Measurements from ENCODE around the gene UGT1A4. TPM values are rescaled to one million over a fixed set of nuclear protein-coding genes. Genes with fewer than 3 reads are reported as not detected.
"Not testable (repeated sequence)": the region's sequence is repeated elsewhere in the genome, so short reads cannot be mapped to it uniquely, and the experiment has no call there.

Gene UGT1A4
- total and polyA plus RNA-seq, 5 donors from 2014 or later: not detected

GRCh38 chr2:233691443-233692433 is 26.8 kb upstream of the UGT1A4 start:
- Histone ChIP-seq H3K36me3 (ENCODE audit: control insufficient read depth, insufficient read depth, low read length) (no peaks in the 10 kb centered on the region), H3K4me1 (ENCODE audit: control insufficient read depth, insufficient read depth, low read length, poor library complexity, severe bottlenecking) (no peaks in the 10 kb centered on the region), H3K4me3 (ENCODE audit: low read depth, low read length) (no peak overlapping the region), H3K9me3 (ENCODE audit: control insufficient read depth in 2 of 2, low read length in 2 of 2) (no peaks in the 10 kb centered on the region), H3K27me3 (ENCODE audit: control insufficient read depth, insufficient read depth, low read length) (peaks cover 4% of the 10 kb centered on the region), H3K27ac (ENCODE audit: insufficient read depth, low read length, poor library complexity, severe bottlenecking) (no peak overlapping the region)
- no peak for DNase-seq
- Mint-ChIP-seq H3K4me3 (no peak overlapping the region), H3K4me1 (no peaks in the 10 kb centered on the region), H3K27me3 (peaks cover 29% of the 10 kb centered on the region), H3K27ac (no peak overlapping the region), H3K9me3 (peaks cover 0 to 2% (median 0%) of the 10 kb centered on the region in 7 donors), H3K36me3 (no peaks in the 10 kb centered on the region)
- ATAC-seq (ENCODE audit: low read depth in 2 of 2): no peak

- Mint-ChIP-seq H3K27me3 (peaks cover 26% of the 10 kb centered on the region), H3K9me3 (peaks cover 0 to 2% (median 0%) of the 10 kb centered on the region in 7 donors), H3K4me1 (no peaks in the 10 kb centered on the region), H3K4me3 (peak within 1 kb of the TSS in 1 of 4 donors; percentile 24), H3K27ac (no peak within 1 kb of the TSS), H3K36me3 (no peaks in the 10 kb centered on the region)
- peaks cover 4% of the 10 kb centered on the region for H3K27me3 ChIP-seq (ENCODE audit: control insufficient read depth, insufficient read depth, low read length)
- no peaks in the 10 kb centered on the region for H3K36me3 ChIP-seq (ENCODE audit: control insufficient read depth, insufficient read depth, low read length)
- ATAC-seq (ENCODE audit: low read depth in 2 of 2): no peak
- no peaks in the 10 kb centered on the region for H3K9me3 ChIP-seq (ENCODE audit: control insufficient read depth in 2 of 2, low read length in 2 of 2)
- no peak for DNase-seq
- H3K27ac ChIP-seq (ENCODE audit: insufficient read depth, low read length, poor library complexity, severe bottlenecking): no peak within 1 kb of the TSS
- H3K4me1 ChIP-seq (ENCODE audit: control insufficient read depth, insufficient read depth, low read length, poor library complexity, severe bottlenecking): no peaks in the 10 kb centered on the region
- no peak within 1 kb of the TSS for H3K4me3 ChIP-seq (ENCODE audit: low read depth, low read length)
Measured at GRCh38 chr2:233692648-233693047, 25.9 kb upstream of the UGT1A4 start, which contains the start of gene UGT1A6. Gene UGT1A6, plus strand, starts transcription at chr2:233692890. Its CDS starts 115 bp downstream, at chr2:233693005.

- no peak overlapping the region for H3K27ac ChIP-seq (ENCODE audit: insufficient read depth, low read length, poor library complexity, severe bottlenecking)
- no peaks in the 10 kb centered on the region for H3K4me1 Mint-ChIP-seq
- ATAC-seq (ENCODE audit: low read depth in 2 of 2) (no peak), DNase-seq (no peak)
- peaks cover 3% of the 10 kb centered on the region for H3K27me3 ChIP-seq (ENCODE audit: control insufficient read depth, insufficient read depth, low read length)
- no peaks in the 10 kb centered on the region for H3K36me3 ChIP-seq (ENCODE audit: control insufficient read depth, insufficient read depth, low read length)
- H3K4me3 Mint-ChIP-seq: no peak overlapping the region
- peaks cover 0 to 5% (median 0%) of the 10 kb centered on the region in 7 donors for H3K9me3 Mint-ChIP-seq
- H3K27ac Mint-ChIP-seq: no peak overlapping the region
- H3K4me3 ChIP-seq (ENCODE audit: low read depth, low read length): no peak overlapping the region
- no peaks in the 10 kb centered on the region for H3K4me1 ChIP-seq (ENCODE audit: control insufficient read depth, insufficient read depth, low read length, poor library complexity, severe bottlenecking)
- H3K27me3 Mint-ChIP-seq: peaks cover 26% of the 10 kb centered on the region
- H3K36me3 Mint-ChIP-seq: no peaks in the 10 kb centered on the region
- H3K9me3 ChIP-seq (ENCODE audit: control insufficient read depth in 2 of 2, low read length in 2 of 2): no peaks in the 10 kb centered on the region
Measured at GRCh38 chr2:233693963-233694362, 24.6 kb upstream of the UGT1A4 start.

- ATAC-seq (ENCODE audit: low read depth in 2 of 2): no peak
- H3K9me3 Mint-ChIP-seq: peaks cover 0 to 6% (median 0%) of the 10 kb centered on the region in 7 donors
- Histone ChIP-seq H3K36me3 (ENCODE audit: control insufficient read depth, insufficient read depth, low read length) (no peaks in the 10 kb centered on the region), H3K27me3 (ENCODE audit: control insufficient read depth, insufficient read depth, low read length) (peaks cover 2% of the 10 kb centered on the region), H3K27ac (ENCODE audit: insufficient read depth, low read length, poor library complexity, severe bottlenecking) (no peak overlapping the region), H3K4me3 (ENCODE audit: low read depth, low read length) (no peak overlapping the region), H3K9me3 (ENCODE audit: control insufficient read depth in 2 of 2, low read length in 2 of 2) (no peaks in the 10 kb centered on the region), H3K4me1 (ENCODE audit: control insufficient read depth, insufficient read depth, low read length, poor library complexity, severe bottlenecking) (no peaks in the 10 kb centered on the region)
- no peak overlapping the region for H3K27ac Mint-ChIP-seq
- no peak overlapping the region for H3K4me3 Mint-ChIP-seq
- H3K4me1 Mint-ChIP-seq: no peaks in the 10 kb centered on the region
- H3K36me3 Mint-ChIP-seq: no peaks in the 10 kb centered on the region
- DNase-seq: no peak
- H3K27me3 Mint-ChIP-seq: peaks cover 24% of the 10 kb centered on the region
Measured at GRCh38 chr2:233698740-233699139, 19.8 kb upstream of the UGT1A4 start.

GRCh38 chr2:233699424-233700027 is 19.0 kb upstream of the UGT1A4 start:
- no peaks in the 10 kb centered on the region for H3K36me3 ChIP-seq (ENCODE audit: control insufficient read depth, insufficient read depth, low read length)
- Mint-ChIP-seq H3K4me1 (no peaks in the 10 kb centered on the region), H3K9me3 (peaks cover 0 to 6% (median 0%) of the 10 kb centered on the region in 7 donors), H3K27me3 (peaks cover 24% of the 10 kb centered on the region), H3K27ac (no peak overlapping the region), H3K36me3 (no peaks in the 10 kb centered on the region), H3K4me3 (no peak overlapping the region)
- ATAC-seq (ENCODE audit: low read depth in 2 of 2): no peak
- no peak overlapping the region for H3K4me3 ChIP-seq (ENCODE audit: low read depth, low read length)
- H3K9me3 ChIP-seq (ENCODE audit: control insufficient read depth in 2 of 2, low read length in 2 of 2): no peaks in the 10 kb centered on the region
- peaks cover 2% of the 10 kb centered on the region for H3K27me3 ChIP-seq (ENCODE audit: control insufficient read depth, insufficient read depth, low read length)
- no peaks in the 10 kb centered on the region for H3K4me1 ChIP-seq (ENCODE audit: control insufficient read depth, insufficient read depth, low read length, poor library complexity, severe bottlenecking)
- H3K27ac ChIP-seq (ENCODE audit: insufficient read depth, low read length, poor library complexity, severe bottlenecking): no peak overlapping the region
- DNase-seq: no peak

GRCh38 chr2:233700028-233700635 is 18.4 kb upstream of the UGT1A4 start:
- no peak overlapping the region for H3K27ac ChIP-seq (ENCODE audit: insufficient read depth, low read length, poor library complexity, severe bottlenecking)
- no peaks in the 10 kb centered on the region for H3K4me1 ChIP-seq (ENCODE audit: control insufficient read depth, insufficient read depth, low read length, poor library complexity, severe bottlenecking)
- Mint-ChIP-seq H3K36me3 (no peaks in the 10 kb centered on the region), H3K4me3 (no peak overlapping the region), H3K4me1 (no peaks in the 10 kb centered on the region), H3K27ac (no peak overlapping the region), H3K27me3 (peaks cover 24% of the 10 kb centered on the region), H3K9me3 (peaks cover 0 to 6% (median 0%) of the 10 kb centered on the region in 7 donors)
- DNase-seq (no peak), ATAC-seq (ENCODE audit: low read depth in 2 of 2) (no peak)
- no peak overlapping the region for H3K4me3 ChIP-seq (ENCODE audit: low read depth, low read length)
- peaks cover 2% of the 10 kb centered on the region for H3K27me3 ChIP-seq (ENCODE audit: control insufficient read depth, insufficient read depth, low read length)
- no peaks in the 10 kb centered on the region for H3K9me3 ChIP-seq (ENCODE audit: control insufficient read depth in 2 of 2, low read length in 2 of 2)
- H3K36me3 ChIP-seq (ENCODE audit: control insufficient read depth, insufficient read depth, low read length): no peaks in the 10 kb centered on the region

- not testable (repeated sequence) for DNase-seq; H3K4me1 Mint-ChIP-seq; H3K4me3 Mint-ChIP-seq; H3K9me3 ChIP-seq (ENCODE audit: control insufficient read depth in 2 of 2, low read length in 2 of 2); H3K4me3 ChIP-seq (ENCODE audit: low read depth, low read length); H3K9me3 Mint-ChIP-seq; H3K27ac ChIP-seq (ENCODE audit: insufficient read depth, low read length, poor library complexity, severe bottlenecking); H3K4me1 ChIP-seq (ENCODE audit: control insufficient read depth, insufficient read depth, low read length, poor library complexity, severe bottlenecking); ATAC-seq (ENCODE audit: low read depth in 2 of 2); H3K36me3 Mint-ChIP-seq; H3K36me3 ChIP-seq (ENCODE audit: control insufficient read depth, insufficient read depth, low read length); H3K27me3 ChIP-seq (ENCODE audit: control insufficient read depth, insufficient read depth, low read length); H3K27ac Mint-ChIP-seq
- H3K27me3 Mint-ChIP-seq: peaks cover 19% of the 10 kb centered on the region
Measured at GRCh38 chr2:233700842-233701241, 17.7 kb upstream of the UGT1A4 start.
